Measurements from ENCODE around the gene TSPEAR.
"Not testable (repeated sequence)": the region's sequence is repeated elsewhere in the genome, so short reads cannot be mapped to it uniquely, and the experiment has no call there.

DNA sequence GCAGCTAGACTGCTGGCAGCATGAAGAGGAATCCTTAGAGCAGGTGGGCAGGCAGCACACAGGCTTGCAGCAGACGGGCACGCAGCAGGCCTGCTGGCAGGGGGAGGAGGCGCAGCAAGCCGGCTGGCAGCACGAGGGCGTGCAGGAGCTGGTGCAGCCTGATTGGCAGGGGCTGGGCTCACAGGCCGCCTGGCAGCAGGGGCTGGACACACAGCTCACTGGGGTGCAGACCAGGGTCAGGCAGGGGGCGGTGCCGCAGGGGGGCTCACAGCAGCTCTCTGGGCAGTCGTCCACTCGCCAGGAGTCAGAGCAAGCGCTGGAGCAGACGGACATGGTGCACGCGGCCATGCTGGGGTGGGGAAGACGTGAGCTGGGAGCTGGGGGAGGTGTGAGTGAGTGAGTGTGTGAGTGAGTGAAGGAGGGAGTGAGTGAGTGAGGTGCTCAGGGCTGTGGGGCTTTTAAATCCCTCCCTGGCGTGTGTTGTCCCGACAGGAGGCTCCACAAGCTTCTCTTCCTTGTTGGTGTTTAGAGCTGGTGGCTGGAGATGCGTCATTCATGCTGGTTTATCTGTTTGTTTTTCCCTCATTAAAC lies 131.0 kb downstream of the TSPEAR start, which contains the start of gene KRTAP10-5:
- not testable (repeated sequence) for TF ChIP-seq KMT2B (CRISPR knock-in tag; IDR thresholded peaks at IDR 0.05); ADNP (CRISPR knock-in tag; IDR thresholded peaks at IDR 0.05); HDAC6 (IDR thresholded peaks at IDR 0.05; ENCODE audit: low read depth, low read length); CTCF (CRISPR knock-in tag; IDR thresholded peaks at IDR 0.05); MAFF (IDR thresholded peaks at IDR 0.05; ENCODE audit: low read depth, low read length); ZHX2 (IDR thresholded peaks at IDR 0.05; ENCODE audit: low read depth); ZHX2 (CRISPR knock-in tag; IDR thresholded peaks at IDR 0.05; ENCODE audit: borderline replicate concordance); KDM1A (CRISPR knock-in tag; IDR thresholded peaks at IDR 0.05); ZNF549 (CRISPR knock-in tag; IDR thresholded peaks at IDR 0.05); NFE2L1 (CRISPR knock-in tag; IDR thresholded peaks at IDR 0.05; ENCODE audit: borderline replicate concordance); WIZ (CRISPR knock-in tag; IDR thresholded peaks at IDR 0.05)
- TF ChIP-seq, protein P1, sequence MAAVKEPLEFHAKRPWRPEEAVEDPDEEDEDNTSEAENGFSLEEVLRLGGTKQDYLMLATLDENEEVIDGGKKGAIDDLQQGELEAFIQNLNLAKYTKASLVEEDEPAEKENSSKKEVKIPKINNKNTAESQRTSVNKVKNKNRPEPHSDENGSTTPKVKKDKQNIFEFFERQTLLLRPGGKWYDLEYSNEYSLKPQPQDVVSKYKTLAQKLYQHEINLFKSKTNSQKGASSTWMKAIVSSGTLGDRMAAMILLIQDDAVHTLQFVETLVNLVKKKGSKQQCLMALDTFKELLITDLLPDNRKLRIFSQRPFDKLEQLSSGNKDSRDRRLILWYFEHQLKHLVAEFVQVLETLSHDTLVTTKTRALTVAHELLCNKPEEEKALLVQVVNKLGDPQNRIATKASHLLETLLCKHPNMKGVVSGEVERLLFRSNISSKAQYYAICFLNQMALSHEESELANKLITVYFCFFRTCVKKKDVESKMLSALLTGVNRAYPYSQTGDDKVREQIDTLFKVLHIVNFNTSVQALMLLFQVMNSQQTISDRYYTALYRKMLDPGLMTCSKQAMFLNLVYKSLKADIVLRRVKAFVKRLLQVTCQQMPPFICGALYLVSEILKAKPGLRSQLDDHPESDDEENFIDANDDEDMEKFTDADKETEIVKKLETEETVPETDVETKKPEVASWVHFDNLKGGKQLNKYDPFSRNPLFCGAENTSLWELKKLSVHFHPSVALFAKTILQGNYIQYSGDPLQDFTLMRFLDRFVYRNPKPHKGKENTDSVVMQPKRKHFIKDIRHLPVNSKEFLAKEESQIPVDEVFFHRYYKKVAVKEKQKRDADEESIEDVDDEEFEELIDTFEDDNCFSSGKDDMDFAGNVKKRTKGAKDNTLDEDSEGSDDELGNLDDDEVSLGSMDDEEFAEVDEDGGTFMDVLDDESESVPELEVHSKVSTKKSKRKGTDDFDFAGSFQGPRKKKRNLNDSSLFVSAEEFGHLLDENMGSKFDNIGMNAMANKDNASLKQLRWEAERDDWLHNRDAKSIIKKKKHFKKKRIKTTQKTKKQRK (IDR thresholded peaks at IDR 0.05; ENCODE audit: low read length) = not testable (repeated sequence)
- TF ChIP-seq, protein P2, sequence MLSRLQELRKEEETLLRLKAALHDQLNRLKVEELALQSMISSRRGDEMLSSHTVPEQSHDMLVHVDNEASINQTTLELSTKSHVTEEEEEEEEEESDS (CRISPR knock-in tag; IDR thresholded peaks at IDR 0.05; ENCODE audit: borderline replicate concordance) = not testable (repeated sequence)
